Measurements from ENCODE around the gene STRN3.
A peak's percentile ranks its signal among the peaks of the same experiment; 100 is the strongest.

- TF ChIP-seq CTCF (IDR thresholded peaks at IDR 0.05) (peak; percentile 45), EZH2 (IDR thresholded peaks at IDR 0.05; ENCODE audit: borderline replicate concordance, insufficient read depth, low read depth, low read length, poor library complexity, severe bottlenecking) (no peak)
These were observed 119.2 kb downstream of the STRN3 start for GRCh38 chr14:30906752-30907658.

Data from B cell (primary cell).